OCI-LY7 (cell line): ENCODE measurements around the gene TBX6.

Source experiments
- EZH2phosphoT487 ChIP-seq: fragments of 200-600 bp; sonication (generic); IDR thresholded peaks from 2 replicates; pipeline ENCODE4 v1.6.1; 2018; ENCODE audit warnings: low read depth, borderline replicate concordance, mild to moderate bottlenecking, mixed run types, antibody characterized with exemption, low read length, moderate library complexity, mixed read lengths
- TF ChIP-seq, protein P1 (sequence below): fragments of 200-600 bp; sonication (generic); conservative IDR thresholded peaks from 2 replicates; pipeline ENCODE4 v1.5.1; 2014; ENCODE audit warnings: mild to moderate bottlenecking, antibody characterized with exemption, low read length, moderate library complexity, mixed read lengths

GRCh38 chr16:30117768-30118167 is 26.0 kb upstream of the TBX6 start:
- TF ChIP-seq, protein P1, sequence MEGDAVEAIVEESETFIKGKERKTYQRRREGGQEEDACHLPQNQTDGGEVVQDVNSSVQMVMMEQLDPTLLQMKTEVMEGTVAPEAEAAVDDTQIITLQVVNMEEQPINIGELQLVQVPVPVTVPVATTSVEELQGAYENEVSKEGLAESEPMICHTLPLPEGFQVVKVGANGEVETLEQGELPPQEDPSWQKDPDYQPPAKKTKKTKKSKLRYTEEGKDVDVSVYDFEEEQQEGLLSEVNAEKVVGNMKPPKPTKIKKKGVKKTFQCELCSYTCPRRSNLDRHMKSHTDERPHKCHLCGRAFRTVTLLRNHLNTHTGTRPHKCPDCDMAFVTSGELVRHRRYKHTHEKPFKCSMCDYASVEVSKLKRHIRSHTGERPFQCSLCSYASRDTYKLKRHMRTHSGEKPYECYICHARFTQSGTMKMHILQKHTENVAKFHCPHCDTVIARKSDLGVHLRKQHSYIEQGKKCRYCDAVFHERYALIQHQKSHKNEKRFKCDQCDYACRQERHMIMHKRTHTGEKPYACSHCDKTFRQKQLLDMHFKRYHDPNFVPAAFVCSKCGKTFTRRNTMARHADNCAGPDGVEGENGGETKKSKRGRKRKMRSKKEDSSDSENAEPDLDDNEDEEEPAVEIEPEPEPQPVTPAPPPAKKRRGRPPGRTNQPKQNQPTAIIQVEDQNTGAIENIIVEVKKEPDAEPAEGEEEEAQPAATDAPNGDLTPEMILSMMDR: no peak
- no peak for TF ChIP-seq EZH2phosphoT487
